HEK293T (cell line): ENCODE measurements around the gene GALNT2.

Source experiments
- CTCF ChIA-PET: fragments of 350-600 bp; formaldehyde crosslinking; extraction: SDS; loops from one replicate; lab custom pipeline; 2021; ENCODE audit warnings: antibody characterized with exemption, inconsistent platforms; lab: Yijun Ruan, JAX
- POLR2A ChIA-PET: fragments of 350-600 bp; formaldehyde crosslinking; extraction: SDS; loops from one replicate; lab custom pipeline; 2020; ENCODE audit warnings: antibody characterized with exemption, inconsistent platforms; lab: Yijun Ruan, JAX
- DNase-seq: peaks from one replicate; pipeline ENCODE4 v3.0.0; 2012; ENCODE audit warnings: mixed read lengths; ENCODE audit errors: extremely low spot score
- ARNT ChIP-seq: fragments of 450-650 bp; IDR thresholded peaks from 2 replicates; pipeline ENCODE4 v1.6.1; 2017; ENCODE audit warnings: mild to moderate bottlenecking
- BHLHE40 ChIP-seq: fragments of 450-650 bp; IDR thresholded peaks from 2 replicates; pipeline ENCODE4 v1.6.1; 2016; ENCODE audit warnings: mild to moderate bottlenecking, moderate library complexity, borderline replicate concordance
- CTBP1 ChIP-seq: fragments of 450-650 bp; IDR thresholded peaks from 2 replicates; pipeline ENCODE4 v1.6.1; 2016; ENCODE audit warnings: borderline replicate concordance
- ELF4 ChIP-seq: fragments of 450-650 bp; IDR thresholded peaks from 2 replicates; pipeline ENCODE4 v1.6.1; 2017; ENCODE audit warnings: antibody characterized with exemption
- FOXA1 ChIP-seq: fragments of 450-650 bp; IDR thresholded peaks from 2 replicates; pipeline ENCODE4 v1.6.1; 2016; ENCODE audit warnings: mild to moderate bottlenecking
- FOXK2 ChIP-seq: fragments of 450-650 bp; IDR thresholded peaks from 2 replicates; pipeline ENCODE4 v1.6.1; 2016; ENCODE audit warnings: mild to moderate bottlenecking
- FOXM1 ChIP-seq: fragments of 450-650 bp; IDR thresholded peaks from 2 replicates; pipeline ENCODE4 v1.6.1; 2017; ENCODE audit warnings: mild to moderate bottlenecking, borderline replicate concordance
- HDGF ChIP-seq: fragments of 450-650 bp; IDR thresholded peaks from 2 replicates; pipeline ENCODE4 v1.6.1; 2017; ENCODE audit warnings: antibody characterized with exemption, borderline replicate concordance
- L3MBTL2 ChIP-seq: fragments of 450-650 bp; conservative IDR thresholded peaks from 2 replicates; pipeline ENCODE4 v1.6.1; 2016; ENCODE audit warnings: mild to moderate bottlenecking
- LEF1 ChIP-seq: fragments of 450-650 bp; IDR thresholded peaks from 2 replicates; pipeline ENCODE4 v1.6.1; 2017; ENCODE audit warnings: mild to moderate bottlenecking, borderline replicate concordance
- NFRKB ChIP-seq: fragments of 450-650 bp; IDR thresholded peaks from 2 replicates; pipeline ENCODE4 v1.6.1; 2016; ENCODE audit warnings: mild to moderate bottlenecking, moderate library complexity
- PKNOX1 ChIP-seq: fragments of 450-650 bp; IDR thresholded peaks from 2 replicates; pipeline ENCODE4 v1.6.1; 2016
- SP1 ChIP-seq: fragments of 450-650 bp; IDR thresholded peaks from 2 replicates; pipeline ENCODE4 v1.6.1; 2017
- SUZ12 ChIP-seq: fragments of 450-650 bp; IDR thresholded peaks from 2 replicates; pipeline ENCODE4 v1.6.1; 2016; ENCODE audit warnings: mild to moderate bottlenecking
- TARDBP ChIP-seq: fragments of 450-650 bp; IDR thresholded peaks from 2 replicates; pipeline ENCODE4 v1.6.1; 2016
- ZNF384 ChIP-seq: fragments of 450-650 bp; IDR thresholded peaks from 2 replicates; pipeline ENCODE4 v1.6.1; 2016

Gene GALNT2

GRCh38 chr1:230048322-230048721, 18.7 kb upstream of the GALNT2 start:
- POLR2A ChIA-PET: no interaction called here
- TF ChIP-seq TARDBP (no peak), FOXK2 (no peak), PKNOX1 (no peak), SUZ12 (no peak), ELF4 (no peak)
- CTCF ChIA-PET: no interaction called here
- DNase-seq: no peak

- ChIA-PET CTCF (no interaction called here), POLR2A (no interaction called here)
- DNase-seq: no peak
- TF ChIP-seq SUZ12: no peak
Measured at GRCh38 chr1:230048922-230049321, 18.1 kb upstream of the GALNT2 start.

- DNase-seq: no peak
- no peak for TF ChIP-seq ARNT
- no peak for TF ChIP-seq SP1
- TF ChIP-seq LEF1: no peak
- TF ChIP-seq BHLHE40: no peak
- TF ChIP-seq TARDBP: no peak
- no peak for TF ChIP-seq FOXK2
- TF ChIP-seq FOXM1: no peak
- TF ChIP-seq SUZ12: no peak
- TF ChIP-seq HDGF: no peak
- no peak for TF ChIP-seq CTBP1
- TF ChIP-seq L3MBTL2: no peak
- no peak for TF ChIP-seq FOXA1
- no peak for TF ChIP-seq ZNF384
- no peak for TF ChIP-seq ELF4
- POLR2A ChIA-PET: no interaction called here
- CTCF ChIA-PET: no interaction called here
Measured at GRCh38 chr1:230049731-230050130, 17.3 kb upstream of the GALNT2 start.

- DNase-seq: no peak
- POLR2A ChIA-PET: no interaction called here
- no peak for TF ChIP-seq PKNOX1
- no peak for TF ChIP-seq CTBP1
- TF ChIP-seq SP1: no peak
- TF ChIP-seq FOXK2: no peak
- no peak for TF ChIP-seq HDGF
- no peak for TF ChIP-seq ELF4
- no peak for TF ChIP-seq ARNT
- CTCF ChIA-PET: no interaction called here
Measured at GRCh38 chr1:230050973-230051735, 15.9 kb upstream of the GALNT2 start.

- TF ChIP-seq NFRKB: no peak
- TF ChIP-seq ZNF384: no peak
- TF ChIP-seq FOXK2: no peak
- no peak for TF ChIP-seq PKNOX1
- no peak for TF ChIP-seq ELF4
- no peak for TF ChIP-seq FOXM1
- no peak for TF ChIP-seq LEF1
- no peak for TF ChIP-seq ARNT
- TF ChIP-seq SP1: no peak
- no peak for TF ChIP-seq FOXA1
- no peak for TF ChIP-seq HDGF
- no peak for TF ChIP-seq BHLHE40
- TF ChIP-seq L3MBTL2: no peak
- no peak for TF ChIP-seq SUZ12
- no peak for TF ChIP-seq TARDBP
- TF ChIP-seq CTBP1: no peak
- POLR2A ChIA-PET: no interaction called here
- CTCF ChIA-PET: no interaction called here
Measured at GRCh38 chr1:230052018-230052417, 15.0 kb upstream of the GALNT2 start.

GRCh38 chr1:230052665-230053064, 14.4 kb upstream of the GALNT2 start:
- POLR2A ChIA-PET: no interaction called here
- no peak for TF ChIP-seq FOXK2
- TF ChIP-seq ELF4: no peak
- TF ChIP-seq FOXM1: no peak
- no peak for TF ChIP-seq ARNT
- TF ChIP-seq NFRKB: no peak
- no peak for TF ChIP-seq L3MBTL2
- TF ChIP-seq FOXA1: no peak
- TF ChIP-seq SUZ12: no peak
- no peak for TF ChIP-seq PKNOX1
- TF ChIP-seq LEF1: no peak
- TF ChIP-seq SP1: no peak
- no peak for TF ChIP-seq BHLHE40
- TF ChIP-seq HDGF: no peak
- TF ChIP-seq ZNF384: no peak
- no peak for TF ChIP-seq CTBP1
- no peak for TF ChIP-seq TARDBP
- DNase-seq: no peak
- CTCF ChIA-PET: no interaction called here

More at GRCh38 chr1:230052018-230052417, 15.0 kb upstream of the GALNT2 start:
- no peak for DNase-seq
